Measurements from ENCODE around the gene CENPV. TPM values are rescaled to one million over a fixed set of nuclear protein-coding genes. Genes with fewer than 3 reads are reported as not detected.

The CENPV gene
- total RNA-seq, 3 donors from 2014 or later: 26.9 to 91.5 (median 50.1) TPM

GRCh38 chr17:16346721-16347271, 6.5 kb downstream of the CENPV start:
- ATAC-seq: no peak
- no peak overlapping the region for H3K4me3 ChIP-seq
- peaks cover 2% of the 10 kb centered on the region for H3K4me1 ChIP-seq (ENCODE audit: low read depth)
- no peaks in the 10 kb centered on the region for H3K9me3 ChIP-seq
- H3K36me3 ChIP-seq (ENCODE audit: low read depth): no peaks in the 10 kb centered on the region
- no peak for DNase-seq
- TF ChIP-seq CTCF (IDR thresholded peaks at IDR 0.05): no peak
- intact Hi-C loops (cut with DNase I, micrococcal nuclease): no loop called here

GRCh38 chr17:16345565-16345964, 7.7 kb downstream of the CENPV start:
- H3K9me3 ChIP-seq: no peaks in the 10 kb centered on the region
- TF ChIP-seq CTCF (IDR thresholded peaks at IDR 0.05): no peak
- ATAC-seq: no peak
- H3K4me1 ChIP-seq (ENCODE audit: low read depth): no peaks in the 10 kb centered on the region
- H3K36me3 ChIP-seq (ENCODE audit: low read depth): no peaks in the 10 kb centered on the region
- no peak for DNase-seq
- intact Hi-C loops (cut with DNase I, micrococcal nuclease): no loop called here
- H3K4me3 ChIP-seq: no peak overlapping the region

GRCh38 chr17:16343569-16343968, 9.7 kb downstream of the CENPV start:
- no peak overlapping the region for H3K4me3 ChIP-seq
- DNase-seq (no peak), ATAC-seq (no peak)
- no peaks in the 10 kb centered on the region for H3K36me3 ChIP-seq (ENCODE audit: low read depth)
- H3K9me3 ChIP-seq: no peaks in the 10 kb centered on the region
- no peak for TF ChIP-seq CTCF (IDR thresholded peaks at IDR 0.05)
- H3K4me1 ChIP-seq (ENCODE audit: low read depth): no peaks in the 10 kb centered on the region
- intact Hi-C loops (cut with DNase I, micrococcal nuclease): no loop called here

GRCh38 chr17:16342979-16343378, 10.3 kb downstream of the CENPV start:
- no peak for ATAC-seq
- intact Hi-C loops (cut with DNase I, micrococcal nuclease): no loop called here
- no peak for TF ChIP-seq CTCF (IDR thresholded peaks at IDR 0.05)
- no peak for DNase-seq
- Histone ChIP-seq H3K36me3 (ENCODE audit: low read depth) (no peaks in the 10 kb centered on the region), H3K4me3 (no peak overlapping the region), H3K4me1 (ENCODE audit: low read depth) (no peaks in the 10 kb centered on the region), H3K9me3 (no peaks in the 10 kb centered on the region)

- no peak for ATAC-seq
- no peak for TF ChIP-seq CTCF (IDR thresholded peaks at IDR 0.05)
- H3K36me3 ChIP-seq (ENCODE audit: low read depth): no peaks in the 10 kb centered on the region
- intact Hi-C loops (cut with DNase I, micrococcal nuclease): no loop called here
- H3K9me3 ChIP-seq: no peaks in the 10 kb centered on the region
- no peaks in the 10 kb centered on the region for H3K4me1 ChIP-seq (ENCODE audit: low read depth)
- no peak overlapping the region for H3K4me3 ChIP-seq
- DNase-seq: no peak
Observed at GRCh38 chr17:16339959-16340358, 13.3 kb downstream of the CENPV start.

- TF ChIP-seq CTCF (IDR thresholded peaks at IDR 0.05): no peak
- DNase-seq: no peak
Observed at GRCh38 chr17:16339402-16339801, 13.9 kb downstream of the CENPV start.

More at GRCh38 chr17:16339402-16339801, 13.9 kb downstream of the CENPV start:
- Histone ChIP-seq H3K9me3 (no peaks in the 10 kb centered on the region), H3K4me3 (no peak overlapping the region), H3K4me1 (ENCODE audit: low read depth) (no peaks in the 10 kb centered on the region), H3K36me3 (ENCODE audit: low read depth) (no peaks in the 10 kb centered on the region)
- intact Hi-C loops (cut with DNase I, micrococcal nuclease): no loop called here
- no peak for ATAC-seq
